ENCODE data around the gene INHBE.
"Not testable (repeated sequence)": the region's sequence is repeated elsewhere in the genome, so short reads cannot be mapped to it uniquely, and the experiment has no call there.

Gene INHBE

GRCh38 chr12:57454566-57455373, at the start of gene INHBE:
TSS of gene INHBE (plus strand) at chr12:57455307. CDS start at chr12:57455537, 230 bp downstream.
- peak; percentile 99 for DNase-seq

GRCh38 chr12:57410534-57410933, 44.6 kb upstream of the INHBE start:
- DNase-seq = no peak

GRCh38 chr12:57414160-57414559, 40.9 kb upstream of the INHBE start:
- not testable (repeated sequence) for DNase-seq

GRCh38 chr12:57415088-57415487, 40.0 kb upstream of the INHBE start:
- no peak for DNase-seq

- DNase-seq = peak; percentile 13
These were observed 38.8 kb upstream of the INHBE start for GRCh38 chr12:57416039-57416996.

GRCh38 chr12:57418255-57418654, 36.9 kb upstream of the INHBE start:
- DNase-seq = no peak

- no peak for DNase-seq
These were observed 35.6 kb upstream of the INHBE start for GRCh38 chr12:57419495-57419894.

- no peak for DNase-seq
These were observed 34.6 kb upstream of the INHBE start for GRCh38 chr12:57420482-57420881.

- not testable (repeated sequence) for DNase-seq
These were observed 28.2 kb upstream of the INHBE start for GRCh38 chr12:57426948-57427347.

GRCh38 chr12:57428965-57429364, 26.1 kb upstream of the INHBE start:
- no peak for DNase-seq

GRCh38 chr12:57429473-57430111, 25.5 kb upstream of the INHBE start:
- DNase-seq = no peak

- peak; percentile 20 for DNase-seq
These were observed 24.8 kb upstream of the INHBE start for GRCh38 chr12:57430112-57430930.

- peak; percentile 95 for DNase-seq
These were observed 24.1 kb upstream of the INHBE start, which contains the start of gene R3HDM2 for GRCh38 chr12:57430931-57431566. TSS of gene R3HDM2 (minus strand) at chr12:57431043. CDS start at chr12:57310428, 120,615 bp downstream.

GRCh38 chr12:57431654-57432188, 23.4 kb upstream of the INHBE start:
- DNase-seq = no peak

- no peak for DNase-seq
These were observed 21.7 kb upstream of the INHBE start for GRCh38 chr12:57433370-57433769.

- no peak for DNase-seq
These were observed 20.4 kb upstream of the INHBE start, which contains the start of gene INHBC for GRCh38 chr12:57434517-57435223. TSS of gene INHBC (plus strand) at chr12:57434784. CDS start at chr12:57434887, 103 bp downstream.

- DNase-seq = no peak
These were observed 19.8 kb upstream of the INHBE start for GRCh38 chr12:57435293-57435692.

GRCh38 chr12:57438400-57438799, 16.7 kb upstream of the INHBE start:
- DNase-seq = no peak

- no peak for DNase-seq
These were observed 15.3 kb upstream of the INHBE start for GRCh38 chr12:57439762-57440266.

GRCh38 chr12:57441393-57441792, 13.7 kb upstream of the INHBE start:
- DNase-seq = not testable (repeated sequence)
